HuH-7.5 (cell line): Measurements from ENCODE around the gene LEMD1.

Experiments
- DNase-seq: peaks from one replicate; pipeline ENCODE4 v3.0.0; 2011; ENCODE audit warnings: low spot score

Gene LEMD1

DNA sequence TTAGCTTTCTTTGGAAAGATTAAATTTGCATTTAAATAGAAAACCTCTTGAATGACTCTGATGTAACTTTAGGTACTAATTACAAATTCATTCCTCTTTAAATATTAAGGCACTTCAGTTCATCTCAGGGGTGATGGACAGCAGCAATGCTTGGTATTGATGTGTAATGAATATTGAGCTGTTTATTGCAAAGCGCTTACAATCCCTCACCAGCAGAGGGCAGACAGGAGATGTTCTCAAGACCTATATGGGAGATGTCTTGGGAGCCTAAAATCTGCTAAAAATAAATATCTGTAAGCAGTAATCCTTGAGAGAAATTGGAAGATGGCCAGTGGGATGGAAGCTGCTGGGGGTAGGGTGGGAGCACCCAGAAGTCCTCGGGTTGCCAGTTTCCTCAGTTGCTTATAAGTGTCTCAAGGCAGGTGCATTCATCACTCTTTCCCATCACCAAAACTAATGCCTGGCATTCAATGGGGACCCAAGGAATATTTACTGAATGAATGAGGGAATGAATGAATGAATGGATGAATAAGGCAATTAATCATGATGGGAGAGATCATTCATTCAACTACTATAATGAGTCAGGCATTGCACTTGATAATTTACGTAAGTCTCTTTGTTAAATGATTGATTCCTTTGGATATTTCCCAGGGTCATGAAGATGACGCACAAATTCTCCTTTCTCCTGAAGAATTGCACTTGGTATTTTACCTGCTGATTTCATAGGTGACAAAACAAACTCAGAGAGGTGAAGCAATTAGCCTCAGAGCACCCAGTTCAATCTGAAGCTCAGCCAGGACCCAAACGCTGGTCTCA, 67.4 kb downstream of the LEMD1 start:
- no peak for DNase-seq

- no peak for DNase-seq
Observed at GRCh38 chr1:205353612-205354011, 68.2 kb downstream of the LEMD1 start.

GRCh38 chr1:205353191-205353590, 68.7 kb downstream of the LEMD1 start:
- DNase-seq = no peak

- DNase-seq = no peak
Observed at GRCh38 chr1:205351984-205352713, 69.7 kb downstream of the LEMD1 start.

DNA sequence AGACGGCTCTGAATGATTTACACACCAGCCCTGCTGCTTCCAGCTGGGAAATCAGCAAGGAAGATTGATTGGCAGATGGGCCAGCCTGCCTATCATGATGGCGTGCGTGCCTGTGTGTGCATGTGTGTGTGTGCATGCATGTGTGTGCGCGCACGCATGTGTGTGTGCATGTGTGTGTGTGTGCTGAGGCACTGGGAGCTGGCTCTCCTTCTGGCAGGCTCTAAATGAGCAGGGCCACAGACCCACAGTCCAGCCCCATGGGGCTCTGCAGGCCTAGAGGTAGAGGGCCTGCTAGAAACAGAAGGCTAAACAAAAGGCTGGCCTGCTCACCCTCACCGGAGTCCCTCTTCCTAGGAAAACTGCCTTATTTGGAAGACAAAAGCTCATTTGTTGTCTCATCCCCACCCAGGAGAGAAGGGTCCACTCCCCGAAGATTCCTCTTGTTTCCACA, 71.1 kb downstream of the LEMD1 start:
- no peak for DNase-seq

GRCh38 chr1:205350124-205350523, 71.7 kb downstream of the LEMD1 start:
- no peak for DNase-seq

DNA sequence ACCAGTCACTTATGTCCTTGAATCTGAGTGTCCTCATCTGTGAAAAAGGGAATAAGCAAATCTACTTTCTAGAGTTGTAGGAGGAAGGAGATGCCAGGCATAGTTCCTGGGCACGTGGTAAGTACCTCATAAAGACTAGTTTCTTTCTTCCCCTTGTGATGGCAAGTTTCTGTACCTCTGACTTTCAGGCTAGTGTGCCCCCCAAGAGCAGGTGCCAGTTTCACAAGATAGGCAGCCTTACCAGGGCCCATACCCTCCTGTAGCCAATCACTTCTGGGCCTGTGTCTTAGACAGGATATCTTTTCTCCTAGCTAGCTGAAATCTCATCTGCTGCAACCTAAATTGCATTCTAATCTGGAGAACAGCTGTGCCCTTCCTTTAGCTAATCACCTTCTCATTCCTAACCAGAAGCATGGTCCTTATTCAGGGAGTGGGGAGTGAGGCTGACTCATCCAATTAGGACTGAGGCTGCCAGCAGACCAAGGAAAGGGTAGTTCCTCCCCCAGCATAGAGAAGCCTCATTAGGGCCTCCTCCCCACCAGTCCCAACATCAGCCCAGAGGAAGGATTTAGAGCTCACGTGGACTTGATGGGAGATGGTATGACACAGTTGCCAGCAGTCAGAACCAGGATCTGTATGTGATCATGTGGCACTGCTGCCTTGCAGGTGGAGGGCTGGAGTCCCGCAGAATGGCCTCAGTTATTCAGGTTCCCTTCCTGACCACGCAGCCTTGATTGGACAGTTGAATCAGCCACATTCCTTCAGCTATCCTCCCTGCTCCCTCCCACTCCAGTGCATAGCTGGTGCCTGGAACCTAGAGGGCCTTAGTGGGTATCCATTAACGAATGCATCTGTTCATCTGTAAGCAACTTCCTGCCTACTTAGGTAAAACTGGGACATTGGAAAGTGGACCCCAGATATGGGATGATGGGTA, 73.0 kb downstream of the LEMD1 start:
- DNase-seq = no peak

DNA sequence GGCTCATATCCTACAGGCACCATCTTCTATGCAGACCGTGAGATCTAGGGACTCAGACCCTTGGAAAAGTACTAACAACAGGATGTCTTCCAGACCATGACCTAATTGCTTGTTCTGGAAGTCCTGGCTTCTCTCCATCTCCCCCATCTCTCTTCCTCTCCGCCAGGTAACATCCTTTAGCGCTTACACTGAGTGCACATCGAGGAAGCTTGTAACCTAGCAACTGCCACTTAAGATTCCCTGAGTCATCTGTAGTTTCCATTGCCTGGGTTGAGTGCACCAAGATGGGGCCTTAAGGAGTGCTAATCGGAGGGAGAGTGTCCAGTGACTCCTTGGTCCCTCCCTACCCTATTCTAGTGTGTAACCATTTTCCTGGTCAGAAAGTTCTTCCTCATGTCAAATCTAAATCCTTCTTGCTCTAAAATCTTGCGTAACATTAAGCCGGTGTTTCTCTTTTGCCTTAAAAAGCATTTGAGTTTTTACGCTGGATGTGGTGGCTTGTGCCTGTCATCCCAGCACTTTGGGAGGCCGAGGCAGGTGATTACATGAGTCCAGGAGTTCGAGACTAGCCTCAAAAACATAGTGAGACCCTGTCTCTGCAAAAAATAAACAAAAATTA, 74.8 kb downstream of the LEMD1 start:
- DNase-seq = no peak

DNA sequence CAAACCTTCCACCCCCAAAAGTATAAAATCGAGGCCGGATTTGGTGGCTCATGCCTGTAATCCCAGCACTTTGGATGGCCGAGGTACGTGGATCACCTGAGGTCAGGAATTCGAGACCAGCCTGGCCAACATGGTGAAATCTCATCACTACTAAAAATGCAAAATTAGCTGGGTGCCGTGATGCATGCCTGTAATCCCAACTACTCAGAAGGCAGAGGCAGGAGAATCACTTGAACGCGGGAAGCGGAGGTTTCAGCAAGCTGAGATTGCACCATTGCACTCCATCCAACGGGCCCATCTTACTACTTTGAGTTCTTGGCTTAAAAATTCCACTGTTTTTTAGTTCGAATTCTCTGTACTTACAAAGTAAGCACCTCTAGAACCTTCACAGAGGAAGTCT, 76.1 kb downstream of the LEMD1 start:
- no peak for DNase-seq

- DNase-seq = no peak
Observed at GRCh38 chr1:205344066-205344928, 77.6 kb downstream of the LEMD1 start.

DNA sequence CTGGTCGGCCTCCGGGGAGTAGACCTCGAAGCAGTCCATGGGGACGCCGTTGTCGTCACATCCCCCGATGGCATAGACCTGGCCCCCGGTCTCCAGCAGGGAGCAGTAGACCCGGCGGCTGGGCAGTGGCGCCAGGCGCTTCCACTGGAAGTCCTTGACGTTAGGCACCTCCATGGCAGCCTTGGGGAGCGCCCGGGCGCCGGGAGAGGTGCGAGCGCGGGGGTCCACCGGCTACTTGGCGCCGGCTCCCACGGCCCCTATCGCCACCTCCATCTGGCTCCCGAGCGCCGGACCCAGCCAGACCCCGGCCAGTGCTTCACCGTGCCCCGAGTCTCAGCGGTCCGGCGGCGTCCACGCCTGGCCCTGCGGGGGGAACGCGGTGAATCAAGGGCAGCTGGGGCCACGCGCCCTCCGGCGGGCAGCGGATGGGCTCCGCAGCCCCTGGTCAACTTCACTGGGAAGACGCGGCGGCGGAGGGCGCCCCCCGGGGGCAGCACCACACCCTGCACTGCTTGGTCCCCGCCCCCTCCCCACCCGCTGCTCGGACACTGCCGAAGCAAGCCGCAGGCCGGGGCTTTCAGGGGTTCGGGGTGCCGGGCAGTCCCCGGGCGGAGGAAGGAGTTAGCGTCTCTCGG, 78.3 kb downstream of the LEMD1 start:
- DNase-seq = no peak

- no peak for DNase-seq
Observed at GRCh38 chr1:205342986-205343385, 78.9 kb downstream of the LEMD1 start.

GRCh38 chr1:205340676-205341075, 81.2 kb downstream of the LEMD1 start:
- no peak for DNase-seq

GRCh38 chr1:205339717-205340116, 82.1 kb downstream of the LEMD1 start:
- DNase-seq = no peak

DNA sequence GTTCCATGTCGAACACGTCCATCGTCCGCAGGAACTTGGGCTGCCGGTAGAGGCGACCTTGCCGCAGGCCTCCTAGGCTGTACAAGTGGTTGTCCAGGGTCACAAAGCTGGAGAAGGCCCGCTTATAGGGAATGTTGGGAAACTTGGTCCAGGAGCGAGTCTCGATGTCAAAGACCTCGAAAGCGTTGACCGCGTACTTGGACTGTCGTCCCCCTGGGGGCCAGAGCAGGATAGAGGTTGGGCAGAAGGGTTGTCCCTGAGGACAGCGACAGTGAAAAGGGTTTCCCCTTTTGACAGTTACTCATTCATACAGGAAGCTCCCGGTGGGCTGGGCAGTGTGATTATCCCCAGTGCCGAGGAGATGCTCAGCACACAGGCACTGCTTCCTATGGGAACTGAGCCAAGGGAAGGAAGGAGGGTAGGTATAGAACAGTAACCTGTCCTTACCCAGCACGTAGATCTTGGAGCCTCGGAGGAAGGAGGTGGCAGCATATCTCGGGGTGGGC, 82.6 kb downstream of the LEMD1 start:
- no peak for DNase-seq

GRCh38 chr1:205338011-205338410, 83.8 kb downstream of the LEMD1 start:
- DNase-seq = no peak

DNA sequence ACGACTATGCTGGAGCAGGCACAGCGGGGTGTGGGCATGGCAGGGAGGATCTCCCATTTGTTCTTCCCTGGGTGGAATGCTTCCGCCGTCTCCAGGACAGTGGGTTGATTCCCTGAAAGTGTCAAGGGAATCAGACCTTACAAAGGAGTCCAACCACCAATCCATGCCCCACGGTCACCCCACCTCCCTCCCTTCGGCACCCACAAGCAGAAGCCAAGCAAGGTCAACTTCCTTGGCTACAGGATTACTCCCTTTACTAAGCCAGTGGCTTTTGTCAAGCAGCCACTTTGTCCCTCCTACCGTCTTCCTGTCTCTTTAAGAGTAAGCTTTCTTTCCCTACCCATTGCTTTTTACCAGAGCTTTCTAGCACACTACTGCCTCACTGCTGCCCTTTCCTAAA, 84.4 kb downstream of the LEMD1 start:
- no peak for DNase-seq

DNA sequence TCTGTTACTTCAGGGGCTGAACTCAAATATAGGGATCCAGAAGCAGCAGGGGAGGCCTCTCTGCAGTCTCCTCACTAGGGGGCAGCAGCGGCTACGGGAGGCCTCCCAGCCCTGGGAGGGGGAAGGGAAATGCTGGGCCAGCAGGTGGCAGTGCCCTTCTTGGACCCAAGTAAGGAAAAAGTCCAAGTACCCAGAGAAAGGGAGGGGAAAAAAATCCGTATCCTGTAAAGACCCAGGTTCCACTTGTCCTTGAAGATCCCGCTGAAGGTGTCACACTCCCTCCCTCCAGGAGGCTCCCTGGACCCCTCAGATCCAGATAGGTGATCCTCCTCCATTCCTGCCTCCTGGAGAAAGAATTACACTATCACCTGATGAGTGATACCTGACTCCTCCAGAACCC, 86.2 kb downstream of the LEMD1 start:
- DNase-seq = peak; percentile 81

DNA sequence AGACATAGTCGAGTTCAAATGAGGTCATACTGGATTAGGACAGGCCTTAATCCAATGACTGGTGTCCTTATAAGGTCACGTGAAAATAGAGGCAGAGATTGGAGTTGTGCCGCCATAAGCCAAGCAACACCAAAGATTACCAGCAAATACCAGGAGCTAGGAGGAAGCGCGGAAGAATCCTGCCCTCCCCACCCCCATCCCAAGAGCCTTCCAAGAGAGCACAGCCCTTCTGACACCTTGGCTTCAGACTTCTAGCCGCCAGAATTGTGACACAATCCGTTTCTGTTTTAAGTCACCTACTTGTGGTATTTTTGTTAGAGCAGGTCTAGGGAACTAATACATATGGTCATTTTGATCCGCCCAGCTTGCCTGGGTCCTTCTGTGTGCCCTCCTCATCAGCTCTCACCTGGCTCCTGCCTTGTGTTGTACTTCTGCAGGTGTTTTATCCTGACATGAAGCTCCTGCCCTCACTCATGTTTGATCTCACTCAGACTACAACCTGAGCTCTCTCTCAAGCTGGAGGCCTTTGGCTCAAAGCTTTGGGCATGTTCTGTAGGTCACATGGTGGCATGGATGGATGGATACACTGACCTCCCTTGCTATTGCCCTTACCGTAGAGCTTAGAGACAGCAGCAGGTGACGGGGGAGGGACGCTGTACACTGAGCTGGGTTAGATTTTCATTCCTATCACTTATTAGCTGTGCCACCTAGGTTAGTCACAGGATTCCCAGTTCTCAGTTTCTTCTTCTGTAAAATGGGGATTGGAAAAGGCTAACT, 89.7 kb downstream of the LEMD1 start:
- no peak for DNase-seq
